ENCODE measurements around the gene CPVL. TPM values are rescaled to one million over a fixed set of nuclear protein-coding genes. Genes with fewer than 3 reads are reported as not detected.
A peak's percentile ranks its signal among the peaks of the same experiment; 100 is the strongest.

Gene CPVL
- total RNA-seq, 1 donor from 2014 or later, result 86.3 TPM

- Histone ChIP-seq H3K4me1 (peaks cover 2% of the 10 kb centered on the region), H3K36me3 (no peaks in the 10 kb centered on the region), H3K4me3 (no peak overlapping the region), H3K27me3 (ENCODE audit: low read depth) (peaks cover 6% of the 10 kb centered on the region), H3K27ac (replicated peaks) (no peak overlapping the region), H3K9me3 (replicated peaks) (no peaks in the 10 kb centered on the region)
- DNase-seq, result no peak
- no peak for TF ChIP-seq CTCF (IDR thresholded peaks at IDR 0.05; ENCODE audit: borderline replicate concordance)
- intact Hi-C loops (cut with micrococcal nuclease), result loop anchor here (10.0 kb wide), 1 partner anchor 220 kb away; no protein-coding TSS in a partner anchor
Observed at GRCh38 chr7:29184599-29184998, 38.3 kb upstream of the CPVL start.

GRCh38 chr7:29179115-29179514, 32.8 kb upstream of the CPVL start:
- no peak for TF ChIP-seq CTCF (IDR thresholded peaks at IDR 0.05; ENCODE audit: borderline replicate concordance)

GRCh38 chr7:29177963-29178600, 31.7 kb upstream of the CPVL start:
- TF ChIP-seq CTCF (IDR thresholded peaks at IDR 0.05; ENCODE audit: borderline replicate concordance), result no peak
- peaks cover 9% of the 10 kb centered on the region for H3K4me1 ChIP-seq
- no peaks in the 10 kb centered on the region for H3K9me3 ChIP-seq (replicated peaks)
- H3K27ac ChIP-seq (replicated peaks), result no peak overlapping the region
- H3K36me3 ChIP-seq, result no peaks in the 10 kb centered on the region
- no peak overlapping the region for H3K4me3 ChIP-seq
- intact Hi-C loops (cut with micrococcal nuclease), result no loop called here
- H3K27me3 ChIP-seq (ENCODE audit: low read depth), result no peaks in the 10 kb centered on the region
- peak; percentile 35 for DNase-seq

More at GRCh38 chr7:29179115-29179514, 32.8 kb upstream of the CPVL start:
- no peak overlapping the region for H3K4me3 ChIP-seq
- no peaks in the 10 kb centered on the region for H3K9me3 ChIP-seq (replicated peaks)
- intact Hi-C loops (cut with micrococcal nuclease), result no loop called here
- no peaks in the 10 kb centered on the region for H3K36me3 ChIP-seq
- H3K4me1 ChIP-seq, result peaks cover 3% of the 10 kb centered on the region
- no peaks in the 10 kb centered on the region for H3K27me3 ChIP-seq (ENCODE audit: low read depth)
- DNase-seq, result no peak
- H3K27ac ChIP-seq (replicated peaks), result no peak overlapping the region

- H3K9me3 ChIP-seq (replicated peaks), result no peaks in the 10 kb centered on the region
- no peak overlapping the region for H3K27ac ChIP-seq (replicated peaks)
- peaks cover 16% of the 10 kb centered on the region for H3K4me1 ChIP-seq
- no peaks in the 10 kb centered on the region for H3K27me3 ChIP-seq (ENCODE audit: low read depth)
- H3K36me3 ChIP-seq, result no peaks in the 10 kb centered on the region
- no peak overlapping the region for H3K4me3 ChIP-seq
- intact Hi-C loops (cut with micrococcal nuclease), result no loop called here
- no peak for DNase-seq
- TF ChIP-seq CTCF (IDR thresholded peaks at IDR 0.05; ENCODE audit: borderline replicate concordance), result no peak
Observed at GRCh38 chr7:29173458-29173857, 27.1 kb upstream of the CPVL start.

GRCh38 chr7:29170781-29171180, 24.4 kb upstream of the CPVL start:
- peaks cover 13% of the 10 kb centered on the region for H3K4me1 ChIP-seq
- no peak for DNase-seq
- intact Hi-C loops (cut with micrococcal nuclease), result no loop called here
- H3K9me3 ChIP-seq (replicated peaks), result no peaks in the 10 kb centered on the region
- no peak for TF ChIP-seq CTCF (IDR thresholded peaks at IDR 0.05; ENCODE audit: borderline replicate concordance)
- H3K27me3 ChIP-seq (ENCODE audit: low read depth), result no peaks in the 10 kb centered on the region
- H3K27ac ChIP-seq (replicated peaks), result no peak overlapping the region
- no peak overlapping the region for H3K4me3 ChIP-seq
- no peaks in the 10 kb centered on the region for H3K36me3 ChIP-seq
